Keratinocyte (primary cell): ENCODE results near the gene ANKS1B. TPM values are rescaled to one million over a fixed set of nuclear protein-coding genes. Genes with fewer than 3 reads are reported as not detected.

ENCODE experiments used
- DNase-seq: peaks from one replicate; pipeline ENCODE4 v3.0.0-alpha.2; 2011; ENCODE audit warnings: low read depth, missing footprints, low spot score
- FAIRE-seq: peaks from 2 replicates; lab custom pipeline; 2011; peaks lifted over from hg19 to GRCh38; lab: Jason Lieb, UNC
- H2AFZ ChIP-seq: 2 replicates; pipeline ENCODE4 v1.6.0; 2012; ENCODE audit warnings: low read length, control low read depth, inconsistent platforms; ENCODE audit not compliant: control insufficient read depth
- H3K27ac ChIP-seq: 2 replicates; pipeline ENCODE4 v1.5.1; 2011; ENCODE audit warnings: low read length; ENCODE audit not compliant: control insufficient read depth, insufficient read depth
- H3K27me3 ChIP-seq: 3 replicates; pipeline ENCODE4 v1.6.0; 2011; ENCODE audit warnings: low read length; ENCODE audit not compliant: control insufficient read depth, insufficient read depth; ENCODE audit errors: extremely low read depth
- H3K36me3 ChIP-seq, 2 experiments: 2 replicates in 1 of 2; 3 replicates in 1 of 2; pipeline ENCODE4 v1.5.1; 2011; ENCODE audit warnings: low read length in 2 of 2, mild to moderate bottlenecking in 1 of 2; ENCODE audit not compliant: control insufficient read depth in 2 of 2, insufficient read depth in 2 of 2; ENCODE audit errors: extremely low read depth in 1 of 2
- H3K4me1 ChIP-seq: 3 replicates; pipeline ENCODE4 v1.5.1; 2011; ENCODE audit warnings: low read length; ENCODE audit not compliant: control insufficient read depth, insufficient read depth; ENCODE audit errors: extremely low read depth
- H3K4me2 ChIP-seq: 3 replicates; pipeline ENCODE4 v1.6.0; 2011; ENCODE audit warnings: low read depth, low read length; ENCODE audit not compliant: control insufficient read depth, insufficient read depth; ENCODE audit errors: extremely low read depth
- H3K4me3 ChIP-seq, 3 experiments: fragments of 200-600 bp in 1 of 3; sonication (generic) in 1 of 3; 2 replicates in 2 of 3; 3 replicates in 1 of 3; pipeline ENCODE4 v1.5.1; 2011 to 2016; ENCODE audit warnings: low read length in 3 of 3, mild to moderate bottlenecking in 3 of 3, control low read depth in 2 of 3, inconsistent platforms in 1 of 3, low read depth in 1 of 3, mixed read lengths in 1 of 3, mixed run types in 1 of 3, moderate library complexity in 1 of 3; ENCODE audit not compliant: control insufficient read depth in 2 of 3, insufficient read depth in 2 of 3; ENCODE audit errors: extremely low read depth in 1 of 3
- H3K79me2 ChIP-seq: 2 replicates; pipeline ENCODE4 v1.6.0; 2012; ENCODE audit warnings: low read length; ENCODE audit not compliant: control insufficient read depth, insufficient read depth
- H3K9ac ChIP-seq: 3 replicates; pipeline ENCODE4 v1.6.0; 2011; ENCODE audit warnings: low read length; ENCODE audit not compliant: control insufficient read depth, insufficient read depth; ENCODE audit errors: extremely low read depth
- H3K9me1 ChIP-seq: 3 replicates; pipeline ENCODE4 v1.6.0; 2011; ENCODE audit warnings: low read length; ENCODE audit not compliant: control insufficient read depth, insufficient read depth; ENCODE audit errors: extremely low read depth
- H3K9me3 ChIP-seq: 2 replicates; pipeline ENCODE4 v1.5.1; 2012; ENCODE audit warnings: low read depth, low read length; ENCODE audit not compliant: control insufficient read depth
- H4K20me1 ChIP-seq: 3 replicates; pipeline ENCODE4 v1.6.0; 2011; ENCODE audit warnings: low read length; ENCODE audit not compliant: control insufficient read depth, insufficient read depth; ENCODE audit errors: extremely low read depth
- EZH2 ChIP-seq: IDR thresholded peaks from one replicate; pipeline ENCODE4 v1.6.1; 2012; ENCODE audit warnings: inconsistent platforms, mild to moderate bottlenecking, low read length, moderate library complexity
- dilution Hi-C: fragments of 300-500 bp; cut with MboI; formaldehyde crosslinking; loops from one replicate; pipeline ENCODE4 v1.7.0; 2020; ENCODE audit warnings: low sequenced_read_pairs; ENCODE audit not compliant: extremely low pct_ligation_motif_present
- polyA plus RNA-seq, 5 experiments: library from polyadenylated mRNA; depleted of rRNA in 3 of 5; stranded (reverse) in 3 of 5; stranded (forward) in 1 of 5; unstranded in 1 of 5; fragments of >200 nt; gene quantifications; 1 replicate in 1 of 5; 2 replicates in 3 of 5; 3 replicates in 1 of 5; pipeline versions ENCODE4 v1.2.1 to v1.2.3, GENCODE V29; 2011 to 2012; ENCODE audit warnings: missing spikeins in 2 of 5, low read depth in 1 of 5, low replicate concordance in 1 of 5
- TF ChIP-seq, protein P1 (sequence below), 3 experiments: IDR thresholded peaks in 1 of 3; conservative IDR thresholded peaks in 1 of 3; optimal IDR thresholded peaks in 1 of 3; 2 replicates in 2 of 3; 3 replicates in 1 of 3; pipeline versions ENCODE3 to v1.5.1; 2011; ENCODE audit warnings: low read length in 3 of 3, mild to moderate bottlenecking in 3 of 3, moderate library complexity in 2 of 3, control low read depth in 1 of 3, inconsistent platforms in 1 of 3; ENCODE audit not compliant: insufficient read depth in 2 of 3; ENCODE audit errors: extremely low read depth in 1 of 3

The ANKS1B gene
- polyA plus RNA-seq, 1 donor (not counting 4 experiments of a cell fraction or from before 2014, with no cell fraction given) = not detected

- Histone ChIP-seq H3K4me1 (no peaks in the 10 kb centered on the region), H3K36me3 (no peaks in the 10 kb centered on the region), H3K79me2 (no peaks in the 10 kb centered on the region), H3K27ac (no peak overlapping the region), H2AFZ (no peak overlapping the region), H3K9me1 (no peaks in the 10 kb centered on the region), H4K20me1 (no peaks in the 10 kb centered on the region), H3K9ac (no peak overlapping the region), H3K27me3 (no peaks in the 10 kb centered on the region), H3K9me3 (no peaks in the 10 kb centered on the region), H3K4me3 (no peak overlapping the region), H3K4me2 (no peak overlapping the region)
- TF ChIP-seq, protein P1, sequence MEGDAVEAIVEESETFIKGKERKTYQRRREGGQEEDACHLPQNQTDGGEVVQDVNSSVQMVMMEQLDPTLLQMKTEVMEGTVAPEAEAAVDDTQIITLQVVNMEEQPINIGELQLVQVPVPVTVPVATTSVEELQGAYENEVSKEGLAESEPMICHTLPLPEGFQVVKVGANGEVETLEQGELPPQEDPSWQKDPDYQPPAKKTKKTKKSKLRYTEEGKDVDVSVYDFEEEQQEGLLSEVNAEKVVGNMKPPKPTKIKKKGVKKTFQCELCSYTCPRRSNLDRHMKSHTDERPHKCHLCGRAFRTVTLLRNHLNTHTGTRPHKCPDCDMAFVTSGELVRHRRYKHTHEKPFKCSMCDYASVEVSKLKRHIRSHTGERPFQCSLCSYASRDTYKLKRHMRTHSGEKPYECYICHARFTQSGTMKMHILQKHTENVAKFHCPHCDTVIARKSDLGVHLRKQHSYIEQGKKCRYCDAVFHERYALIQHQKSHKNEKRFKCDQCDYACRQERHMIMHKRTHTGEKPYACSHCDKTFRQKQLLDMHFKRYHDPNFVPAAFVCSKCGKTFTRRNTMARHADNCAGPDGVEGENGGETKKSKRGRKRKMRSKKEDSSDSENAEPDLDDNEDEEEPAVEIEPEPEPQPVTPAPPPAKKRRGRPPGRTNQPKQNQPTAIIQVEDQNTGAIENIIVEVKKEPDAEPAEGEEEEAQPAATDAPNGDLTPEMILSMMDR (optimal IDR thresholded peaks at IDR 0.05 in 1 of 3, IDR thresholded peaks at IDR 0.05 in 1 of 3, conservative IDR thresholded peaks at IDR 0.05 in 1 of 3; ENCODE audit: extremely low read depth in 1 of 3, insufficient read depth in 2 of 3, low read length in 3 of 3) = no peak
- no peak for TF ChIP-seq EZH2
- no peak for FAIRE-seq
- dilution Hi-C loops = no loop called here
- DNase-seq = no peak
Measured at GRCh38 chr12:99435095-99435791, 549.5 kb downstream of the ANKS1B start.

DNA sequence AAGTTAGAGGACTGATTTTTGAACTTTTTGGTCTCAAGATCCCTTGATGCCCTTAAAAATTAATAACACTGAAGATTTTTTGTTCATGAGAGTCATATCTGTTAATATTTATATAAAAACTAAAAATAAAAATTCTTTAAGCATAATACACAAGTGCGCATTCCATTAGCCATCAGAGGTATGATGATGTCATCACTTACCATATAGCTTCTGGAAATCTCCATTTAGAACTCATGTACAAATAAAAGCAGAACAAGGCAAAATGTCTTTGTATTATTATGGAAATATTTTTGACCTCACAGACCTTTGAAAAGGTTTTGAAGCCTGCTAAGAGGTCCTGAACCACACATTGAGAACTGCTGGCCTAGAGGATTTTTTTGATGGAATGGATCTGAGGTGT, 551.6 kb downstream of the ANKS1B start:
- no peak overlapping the region for H3K9ac ChIP-seq
- H3K4me2 ChIP-seq = no peak overlapping the region
- no peak overlapping the region for H3K27ac ChIP-seq
- H3K4me1 ChIP-seq = no peaks in the 10 kb centered on the region
- no peaks in the 10 kb centered on the region for H3K9me3 ChIP-seq
- dilution Hi-C loops = no loop called here
- no peaks in the 10 kb centered on the region for H3K27me3 ChIP-seq
- TF ChIP-seq EZH2 = no peak
- TF ChIP-seq, protein P1 (optimal IDR thresholded peaks at IDR 0.05 in 1 of 3, IDR thresholded peaks at IDR 0.05 in 1 of 3, conservative IDR thresholded peaks at IDR 0.05 in 1 of 3; ENCODE audit: extremely low read depth in 1 of 3, insufficient read depth in 2 of 3, low read length in 3 of 3) = no peak
- no peak overlapping the region for H3K4me3 ChIP-seq
- no peaks in the 10 kb centered on the region for H3K9me1 ChIP-seq
- no peak for FAIRE-seq
- no peaks in the 10 kb centered on the region for H4K20me1 ChIP-seq
- H3K79me2 ChIP-seq = no peaks in the 10 kb centered on the region
- no peak overlapping the region for H2AFZ ChIP-seq
- no peaks in the 10 kb centered on the region for H3K36me3 ChIP-seq
- no peak for DNase-seq
